ENCODE results near the gene ACTN4.

- TF ChIP-seq, protein P1, sequence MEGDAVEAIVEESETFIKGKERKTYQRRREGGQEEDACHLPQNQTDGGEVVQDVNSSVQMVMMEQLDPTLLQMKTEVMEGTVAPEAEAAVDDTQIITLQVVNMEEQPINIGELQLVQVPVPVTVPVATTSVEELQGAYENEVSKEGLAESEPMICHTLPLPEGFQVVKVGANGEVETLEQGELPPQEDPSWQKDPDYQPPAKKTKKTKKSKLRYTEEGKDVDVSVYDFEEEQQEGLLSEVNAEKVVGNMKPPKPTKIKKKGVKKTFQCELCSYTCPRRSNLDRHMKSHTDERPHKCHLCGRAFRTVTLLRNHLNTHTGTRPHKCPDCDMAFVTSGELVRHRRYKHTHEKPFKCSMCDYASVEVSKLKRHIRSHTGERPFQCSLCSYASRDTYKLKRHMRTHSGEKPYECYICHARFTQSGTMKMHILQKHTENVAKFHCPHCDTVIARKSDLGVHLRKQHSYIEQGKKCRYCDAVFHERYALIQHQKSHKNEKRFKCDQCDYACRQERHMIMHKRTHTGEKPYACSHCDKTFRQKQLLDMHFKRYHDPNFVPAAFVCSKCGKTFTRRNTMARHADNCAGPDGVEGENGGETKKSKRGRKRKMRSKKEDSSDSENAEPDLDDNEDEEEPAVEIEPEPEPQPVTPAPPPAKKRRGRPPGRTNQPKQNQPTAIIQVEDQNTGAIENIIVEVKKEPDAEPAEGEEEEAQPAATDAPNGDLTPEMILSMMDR (IDR thresholded peaks at IDR 0.05), result no peak
- no peak for TF ChIP-seq EZH2 (IDR thresholded peaks at IDR 0.05; ENCODE audit: borderline replicate concordance, insufficient read depth, low read depth, low read length, poor library complexity, severe bottlenecking)
Observed at GRCh38 chr19:38693380-38694223, 46.2 kb downstream of the ACTN4 start.

Measured in B cell (primary cell).